Large intestine (tissue), 3 donors: ENCODE measurements around the gene CD300E. TPM values are rescaled to one million over a fixed set of nuclear protein-coding genes. Genes with fewer than 3 reads are reported as not detected.

Source experiments
- DNase-seq, 2 donors: peaks; one replicate each; pipeline versions ENCODE4 v3.0.0 to v3.0.0-alpha.2; 2013
- H3K27ac ChIP-seq: one replicate; pipeline ENCODE4 v1.5.1; 2013; ENCODE audit warnings: low read length
- H3K27me3 ChIP-seq: 2 replicates; pipeline ENCODE4 v1.6.1; 2013; ENCODE audit warnings: low read length; ENCODE audit not compliant: control insufficient read depth, insufficient read depth
- H3K36me3 ChIP-seq: 2 replicates; pipeline ENCODE4 v1.6.1; 2013; ENCODE audit warnings: low read length; ENCODE audit not compliant: control insufficient read depth, insufficient read depth
- H3K4me1 ChIP-seq: one replicate; pipeline ENCODE4 v1.6.1; 2013; ENCODE audit warnings: low read length; ENCODE audit not compliant: control insufficient read depth, insufficient read depth
- H3K4me3 ChIP-seq: one replicate; pipeline ENCODE4 v1.5.1; 2013; ENCODE audit warnings: low read length
- H3K9me3 ChIP-seq: one replicate; pipeline ENCODE4 v1.6.1; 2013; ENCODE audit warnings: mild to moderate bottlenecking, low read depth, low read length, moderate library complexity; ENCODE audit not compliant: control insufficient read depth
- WGBS: methylation state at CpG from one replicate; pipeline ENCODE4 v1.1.5; 2013; ENCODE audit warnings: low lambda C conversion rate; ENCODE audit not compliant: insufficient coverage; 5-methylcytosine and 5-hydroxymethylcytosine counted together
- polyA plus RNA-seq: library from polyadenylated mRNA; unstranded; fragments of 120-200 nt; gene quantifications from one replicate; pipeline ENCODE4 v1.2.1, GENCODE V29; 2013

Gene CD300E
- polyA plus RNA-seq, 1 donor: 0.12 TPM

- Histone ChIP-seq H3K4me1 (peaks cover 2% of the 10 kb centered on the region), H3K9me3 (no peaks in the 10 kb centered on the region), H3K4me3 (no peak overlapping the region), H3K27ac (no peak overlapping the region), H3K27me3 (peaks cover 7% of the 10 kb centered on the region), H3K36me3 (no peaks in the 10 kb centered on the region)
- no peak for DNase-seq
- WGBS: 20% methylated on average over 2 of the region's 12 CpGs
These were observed 21.5 kb downstream of the CD300E start for GRCh38 chr17:74601944-74602572.

GRCh38 chr17:74599448-74599939 is 24.0 kb downstream of the CD300E start:
- Histone ChIP-seq H3K36me3 (no peaks in the 10 kb centered on the region), H3K27ac (no peak overlapping the region), H3K27me3 (peaks cover 7% of the 10 kb centered on the region), H3K9me3 (no peaks in the 10 kb centered on the region), H3K4me1 (peaks cover 2% of the 10 kb centered on the region), H3K4me3 (no peak overlapping the region)
- no peak for DNase-seq
- no CpG with 5 or more reads among the region's 10 CpGs for WGBS

- peaks cover 2% of the 10 kb centered on the region for H3K4me1 ChIP-seq
- no peak for DNase-seq
- H3K27ac ChIP-seq: no peak overlapping the region
- H3K27me3 ChIP-seq: peaks cover 7% of the 10 kb centered on the region
- H3K4me3 ChIP-seq: no peak overlapping the region
- no peaks in the 10 kb centered on the region for H3K36me3 ChIP-seq
- H3K9me3 ChIP-seq: no peaks in the 10 kb centered on the region
- 57% methylated on average over 1 of the region's 3 CpGs for WGBS
These were observed 24.5 kb downstream of the CD300E start for GRCh38 chr17:74599023-74599399.

- H3K4me3 ChIP-seq: no peak overlapping the region
- peaks cover 7% of the 10 kb centered on the region for H3K27me3 ChIP-seq
- H3K36me3 ChIP-seq: no peaks in the 10 kb centered on the region
- DNase-seq: no peak
- H3K27ac ChIP-seq: no peak overlapping the region
- H3K9me3 ChIP-seq: no peaks in the 10 kb centered on the region
- peaks cover 2% of the 10 kb centered on the region for H3K4me1 ChIP-seq
- WGBS: 86% methylated on average over 1 of the region's 4 CpGs
These were observed 25.1 kb downstream of the CD300E start for GRCh38 chr17:74598346-74599022.

- DNase-seq: no peak
- Histone ChIP-seq H3K27me3 (peaks cover 2% of the 10 kb centered on the region), H3K9me3 (no peaks in the 10 kb centered on the region), H3K4me1 (peaks cover 2% of the 10 kb centered on the region), H3K36me3 (no peaks in the 10 kb centered on the region), H3K27ac (no peak overlapping the region), H3K4me3 (no peak overlapping the region)
- WGBS: 100% methylated on average over 1 of the region's 8 CpGs
These were observed 26.3 kb downstream of the CD300E start for GRCh38 chr17:74597069-74597790.

- Histone ChIP-seq H3K4me3 (no peak overlapping the region), H3K36me3 (no peaks in the 10 kb centered on the region), H3K4me1 (peaks cover 2% of the 10 kb centered on the region), H3K9me3 (no peaks in the 10 kb centered on the region), H3K27ac (no peak overlapping the region), H3K27me3 (peaks cover 2% of the 10 kb centered on the region)
- no CpG with 5 or more reads among the region's 6 CpGs for WGBS
- no peak for DNase-seq
These were observed 28.3 kb downstream of the CD300E start for GRCh38 chr17:74595037-74595750.

GRCh38 chr17:74592087-74592990 is 31.2 kb downstream of the CD300E start, which contains the start of gene CD300LD:
TSS of gene CD300LD (minus strand) at chr17:74592283. CDS start at chr17:74592202, 81 bp downstream.
- DNase-seq: no peak
- Histone ChIP-seq H3K27ac (no peak within 1 kb of the TSS), H3K4me1 (no peaks in the 10 kb centered on the region), H3K36me3 (no peaks in the 10 kb centered on the region), H3K4me3 (no peak within 1 kb of the TSS), H3K9me3 (no peaks in the 10 kb centered on the region), H3K27me3 (no peaks in the 10 kb centered on the region)
- WGBS: 57% methylated on average over 4 of the region's 14 CpGs

- DNase-seq: no peak
- Histone ChIP-seq H3K4me3 (no peak overlapping the region), H3K27me3 (no peaks in the 10 kb centered on the region), H3K4me1 (no peaks in the 10 kb centered on the region), H3K9me3 (no peaks in the 10 kb centered on the region), H3K27ac (no peak overlapping the region), H3K36me3 (no peaks in the 10 kb centered on the region)
- WGBS: no CpG with 5 or more reads among the region's 1 CpG
These were observed 32.0 kb downstream of the CD300E start for GRCh38 chr17:74591503-74591902.

- H3K36me3 ChIP-seq: no peaks in the 10 kb centered on the region
- H3K27me3 ChIP-seq: no peaks in the 10 kb centered on the region
- H3K4me1 ChIP-seq: no peaks in the 10 kb centered on the region
- H3K4me3 ChIP-seq: no peak overlapping the region
- DNase-seq: no peak
- no peak overlapping the region for H3K27ac ChIP-seq
- H3K9me3 ChIP-seq: no peaks in the 10 kb centered on the region
- no CpG with 5 or more reads among the region's 5 CpGs for WGBS
These were observed 37.8 kb downstream of the CD300E start for GRCh38 chr17:74585711-74586110.
